Endothelial cell (in vitro differentiated cells): Measurements from ENCODE around the gene CCDC167. TPM values are rescaled to one million over a fixed set of nuclear protein-coding genes. Genes with fewer than 3 reads are reported as not detected.

Experiments
- DNase-seq: peaks from one replicate; pipeline ENCODE4 v3.0.0; 2021; ENCODE audit warnings: low spot score
- H3K27ac Mint-ChIP-seq: one replicate; pipeline ENCODE4 v1.8.0; 2021; ENCODE audit warnings: mixed read lengths, inconsistent platforms; ENCODE audit not compliant: unreplicated experiment
- H3K27me3 Mint-ChIP-seq: one replicate; pipeline ENCODE4 v1.8.0; 2021; ENCODE audit warnings: mild to moderate bottlenecking, moderate library complexity, mixed read lengths, inconsistent platforms; ENCODE audit not compliant: unreplicated experiment
- H3K36me3 Mint-ChIP-seq: one replicate; pipeline ENCODE4 v1.8.0; 2021; ENCODE audit warnings: mild to moderate bottlenecking, low read depth, mixed read lengths, inconsistent platforms; ENCODE audit not compliant: unreplicated experiment
- H3K4me1 Mint-ChIP-seq: one replicate; pipeline ENCODE4 v1.8.0; 2021; ENCODE audit warnings: mild to moderate bottlenecking, mixed read lengths, inconsistent platforms; ENCODE audit not compliant: unreplicated experiment
- H3K4me3 Mint-ChIP-seq: one replicate; pipeline ENCODE4 v1.8.0; 2021; ENCODE audit warnings: mild to moderate bottlenecking, mixed read lengths, inconsistent platforms; ENCODE audit not compliant: unreplicated experiment
- H3K9me3 Mint-ChIP-seq: one replicate; pipeline ENCODE4 v1.8.0; 2021; ENCODE audit warnings: mixed read lengths, inconsistent platforms; ENCODE audit not compliant: unreplicated experiment
- total RNA-seq: library from RNA; stranded (reverse); fragmentation: NEBNext Ultra II Directional; extraction: Animal tissue kit (Norgen Biotek cat#: 25700); gene quantifications from one replicate; pipeline ENCODE4 v1.2.1, GENCODE V29; 2021; ENCODE audit not compliant: unreplicated experiment
- TF ChIP-seq, protein P1 (sequence below): fragments of 200-600 bp; sonication (generic); IDR thresholded peaks from one replicate; pipeline ENCODE4 v1.5.0; 2021; ENCODE audit warnings: antibody characterized with exemption; ENCODE audit not compliant: unreplicated experiment

The CCDC167 gene
- total RNA-seq, 1 donor from 2014 or later: 38.0 TPM

DNA sequence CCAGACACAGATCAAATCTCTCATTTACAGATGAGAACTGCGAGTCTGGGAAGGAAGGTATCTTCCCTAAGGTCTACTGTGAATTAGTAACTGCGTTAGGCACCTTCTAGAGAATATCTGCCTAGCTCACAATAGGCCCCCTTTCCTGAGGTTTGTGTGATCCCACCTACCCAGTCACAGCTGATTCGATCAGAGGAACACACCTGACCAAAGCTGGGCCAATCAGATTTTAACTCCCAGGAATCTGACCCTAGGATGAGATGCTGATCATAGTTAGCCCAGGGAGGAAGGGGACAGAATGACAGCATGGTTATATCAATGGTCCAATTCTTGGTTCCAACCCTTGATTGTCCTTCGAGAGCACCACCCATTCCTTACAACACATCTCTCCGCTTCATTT, 7.4 kb upstream of the CCDC167 start:
- Mint-ChIP-seq H3K27ac (no peak overlapping the region), H3K4me3 (no peak overlapping the region), H3K27me3 (peaks cover 2% of the 10 kb centered on the region), H3K4me1 (peaks cover 20% of the 10 kb centered on the region), H3K36me3 (no peaks in the 10 kb centered on the region), H3K9me3 (no peaks in the 10 kb centered on the region)
- DNase-seq: no peak
- TF ChIP-seq, protein P1, sequence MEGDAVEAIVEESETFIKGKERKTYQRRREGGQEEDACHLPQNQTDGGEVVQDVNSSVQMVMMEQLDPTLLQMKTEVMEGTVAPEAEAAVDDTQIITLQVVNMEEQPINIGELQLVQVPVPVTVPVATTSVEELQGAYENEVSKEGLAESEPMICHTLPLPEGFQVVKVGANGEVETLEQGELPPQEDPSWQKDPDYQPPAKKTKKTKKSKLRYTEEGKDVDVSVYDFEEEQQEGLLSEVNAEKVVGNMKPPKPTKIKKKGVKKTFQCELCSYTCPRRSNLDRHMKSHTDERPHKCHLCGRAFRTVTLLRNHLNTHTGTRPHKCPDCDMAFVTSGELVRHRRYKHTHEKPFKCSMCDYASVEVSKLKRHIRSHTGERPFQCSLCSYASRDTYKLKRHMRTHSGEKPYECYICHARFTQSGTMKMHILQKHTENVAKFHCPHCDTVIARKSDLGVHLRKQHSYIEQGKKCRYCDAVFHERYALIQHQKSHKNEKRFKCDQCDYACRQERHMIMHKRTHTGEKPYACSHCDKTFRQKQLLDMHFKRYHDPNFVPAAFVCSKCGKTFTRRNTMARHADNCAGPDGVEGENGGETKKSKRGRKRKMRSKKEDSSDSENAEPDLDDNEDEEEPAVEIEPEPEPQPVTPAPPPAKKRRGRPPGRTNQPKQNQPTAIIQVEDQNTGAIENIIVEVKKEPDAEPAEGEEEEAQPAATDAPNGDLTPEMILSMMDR: no peak

DNA sequence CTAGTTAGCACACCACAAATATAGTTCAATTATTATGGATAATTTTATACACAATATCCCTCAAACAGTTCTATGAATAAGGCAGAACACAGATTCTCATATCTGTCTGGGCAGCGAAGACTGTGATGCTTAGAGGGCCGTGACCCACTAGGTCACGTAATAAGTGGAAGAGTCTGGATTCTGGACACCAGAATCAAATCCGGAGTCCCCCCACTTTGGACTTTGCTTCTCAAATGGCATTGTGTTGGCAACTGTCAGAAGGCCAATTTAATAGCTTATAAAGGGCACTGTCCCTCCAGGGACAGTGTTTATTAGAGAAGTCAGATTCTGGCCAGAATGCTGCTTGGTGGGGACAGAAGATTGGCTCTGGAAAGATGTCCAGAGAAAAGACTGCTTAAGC, 6.8 kb upstream of the CCDC167 start:
- H3K9me3 Mint-ChIP-seq: no peaks in the 10 kb centered on the region
- H3K27ac Mint-ChIP-seq: no peak overlapping the region
- no peak overlapping the region for H3K4me3 Mint-ChIP-seq
- TF ChIP-seq, protein P1: no peak
- H3K4me1 Mint-ChIP-seq: peaks cover 21% of the 10 kb centered on the region
- peaks cover 2% of the 10 kb centered on the region for H3K27me3 Mint-ChIP-seq
- no peak for DNase-seq
- H3K36me3 Mint-ChIP-seq: no peaks in the 10 kb centered on the region

DNA sequence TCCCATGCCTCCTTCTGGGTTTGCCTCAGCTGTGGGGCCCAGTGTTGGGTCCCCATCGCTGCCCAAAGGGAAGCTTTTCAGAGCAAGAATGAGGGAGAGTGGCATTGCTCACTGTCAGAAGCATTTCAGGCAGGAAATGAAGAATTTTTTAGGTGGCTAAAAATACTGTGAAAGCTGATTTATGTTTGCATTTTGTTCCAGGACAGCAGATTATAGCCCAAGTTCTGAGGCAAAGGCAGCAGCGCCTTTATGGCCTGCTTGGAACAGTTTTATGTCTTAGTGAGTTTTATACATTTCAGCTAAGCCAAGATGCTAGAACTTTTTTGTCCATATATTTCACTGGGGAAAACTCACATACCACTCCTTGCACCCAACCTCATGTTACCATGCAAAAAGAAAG, 4.3 kb upstream of the CCDC167 start:
- Mint-ChIP-seq H3K27me3 (no peaks in the 10 kb centered on the region), H3K36me3 (no peaks in the 10 kb centered on the region), H3K4me3 (no peak overlapping the region), H3K27ac (no peak overlapping the region), H3K4me1 (peaks cover 34% of the 10 kb centered on the region), H3K9me3 (no peaks in the 10 kb centered on the region)
- no peak for DNase-seq
- TF ChIP-seq, protein P1: no peak

DNA sequence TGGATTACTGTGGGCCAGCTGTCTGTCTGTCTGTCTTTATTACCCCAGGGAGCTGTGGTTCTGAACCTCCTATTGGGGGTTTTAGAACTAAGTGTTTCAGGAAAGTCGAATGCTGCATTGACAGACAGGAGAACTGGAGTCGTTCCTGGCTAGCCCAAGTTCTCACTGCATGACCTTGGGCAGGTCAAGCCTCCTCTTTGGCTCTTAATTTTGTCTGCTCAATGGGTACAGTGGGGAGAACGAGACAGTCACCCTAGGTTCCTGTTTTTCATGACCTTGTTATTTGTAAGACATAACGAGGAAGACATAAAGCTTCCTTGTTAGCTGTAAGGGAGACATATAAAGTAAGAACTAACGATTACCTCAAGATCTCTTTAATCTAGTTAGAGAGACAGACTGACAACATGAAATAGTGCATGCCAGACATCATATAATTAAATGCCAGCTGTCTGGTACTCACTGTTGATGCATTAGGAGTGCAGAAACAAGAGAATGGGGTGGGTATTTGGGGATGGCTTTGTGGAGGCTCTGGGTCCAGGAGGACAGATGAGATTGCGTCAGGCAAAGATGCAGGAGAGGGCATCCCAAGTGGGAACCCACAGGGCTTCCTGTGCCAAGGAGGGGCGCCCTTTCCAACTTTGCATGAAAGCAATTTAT, 3.7 kb upstream of the CCDC167 start:
- H3K4me3 Mint-ChIP-seq: no peak overlapping the region
- TF ChIP-seq, protein P1: no peak
- H3K27ac Mint-ChIP-seq: no peak overlapping the region
- no peaks in the 10 kb centered on the region for H3K36me3 Mint-ChIP-seq
- H3K9me3 Mint-ChIP-seq: no peaks in the 10 kb centered on the region
- DNase-seq: no peak
- H3K27me3 Mint-ChIP-seq: no peaks in the 10 kb centered on the region
- H3K4me1 Mint-ChIP-seq: peaks cover 37% of the 10 kb centered on the region

DNA sequence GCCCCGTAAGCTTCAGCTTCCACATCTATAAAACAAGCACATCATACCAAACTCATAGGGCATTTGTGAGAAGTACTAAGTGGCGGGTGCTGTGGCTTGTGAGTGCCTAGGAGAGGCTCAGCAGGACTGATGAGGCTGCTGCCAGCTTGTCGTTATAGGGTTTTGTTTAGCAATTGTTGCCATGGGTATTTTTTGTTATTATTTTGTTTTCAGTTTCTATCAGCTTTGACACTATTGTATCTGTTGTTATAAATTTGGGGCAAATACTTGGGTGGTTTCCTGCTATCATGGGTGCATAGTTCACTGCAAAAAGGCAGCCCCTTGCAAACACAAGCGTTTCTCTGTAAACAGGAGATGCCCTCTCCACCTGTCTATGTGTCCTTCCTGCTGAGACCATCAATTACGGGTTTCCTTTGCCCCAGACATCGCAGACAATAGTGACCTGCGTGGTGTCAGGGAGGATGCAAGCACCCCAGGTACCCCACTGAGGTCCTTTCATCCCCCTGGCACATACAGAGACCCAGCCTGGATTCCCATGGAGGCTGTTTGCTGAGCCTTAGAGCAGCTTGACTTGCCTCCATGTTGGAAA, 3.1 kb upstream of the CCDC167 start:
- TF ChIP-seq, protein P1: no peak
- no peaks in the 10 kb centered on the region for H3K36me3 Mint-ChIP-seq
- H3K4me1 Mint-ChIP-seq: peaks cover 37% of the 10 kb centered on the region
- H3K27me3 Mint-ChIP-seq: peaks cover 3% of the 10 kb centered on the region
- DNase-seq: no peak
- H3K4me3 Mint-ChIP-seq: no peak overlapping the region
- H3K9me3 Mint-ChIP-seq: no peaks in the 10 kb centered on the region
- no peak overlapping the region for H3K27ac Mint-ChIP-seq
